ENCODE data around the gene SALL2. TPM values are rescaled to one million over a fixed set of nuclear protein-coding genes. Genes with fewer than 3 reads are reported as not detected.

Gene SALL2
- total RNA-seq, 1 donor from 2014 or later = 22.7 TPM

DNA sequence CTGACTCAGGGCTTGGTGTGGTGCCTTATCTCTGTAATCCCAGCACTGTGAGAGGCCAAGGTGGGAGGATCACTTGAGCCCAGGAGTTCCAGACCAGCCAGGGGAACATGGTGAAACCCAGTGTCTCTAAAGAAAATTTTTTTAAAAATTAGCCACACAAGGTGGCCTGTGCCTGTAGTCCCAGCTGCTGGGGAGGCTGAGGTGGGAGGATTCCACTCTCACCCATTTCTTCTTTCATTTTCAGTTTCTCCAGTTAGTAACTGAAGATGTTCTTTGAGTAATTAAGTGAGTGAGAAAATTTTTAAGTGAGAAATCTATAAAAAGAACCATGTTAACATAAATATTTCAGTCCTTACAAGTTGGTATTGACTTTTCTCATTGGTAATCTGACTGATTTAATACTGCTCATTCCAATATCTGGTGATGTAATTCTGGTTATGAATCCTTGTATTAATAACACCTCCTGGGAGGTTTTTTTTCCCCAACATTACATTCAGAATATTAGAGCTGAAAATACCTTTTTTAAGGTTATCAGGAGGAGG lies 21.1 kb downstream of the SALL2 start:
- no peak for DNase-seq (ENCODE audit: extremely low spot score, unreplicated experiment)
- peaks cover 20% of the 10 kb centered on the region for H3K36me3 Mint-ChIP-seq (ENCODE audit: unreplicated experiment)
- no peaks in the 10 kb centered on the region for H3K9me3 Mint-ChIP-seq (ENCODE audit: unreplicated experiment)
- peaks cover 13% of the 10 kb centered on the region for H3K4me1 Mint-ChIP-seq (ENCODE audit: unreplicated experiment)
- no peaks in the 10 kb centered on the region for H3K27me3 Mint-ChIP-seq (ENCODE audit: unreplicated experiment)
- no peak for TF ChIP-seq CTCF (IDR thresholded peaks at IDR 0.05)
- H3K27ac Mint-ChIP-seq (ENCODE audit: unreplicated experiment) = peak overlapping the region; percentile 31
- H3K4me3 Mint-ChIP-seq (ENCODE audit: unreplicated experiment) = no peak overlapping the region

GRCh38 chr14:21503376-21503775 lies 22.8 kb downstream of the SALL2 start:
- H3K27me3 Mint-ChIP-seq (ENCODE audit: unreplicated experiment) = no peaks in the 10 kb centered on the region

DNA sequence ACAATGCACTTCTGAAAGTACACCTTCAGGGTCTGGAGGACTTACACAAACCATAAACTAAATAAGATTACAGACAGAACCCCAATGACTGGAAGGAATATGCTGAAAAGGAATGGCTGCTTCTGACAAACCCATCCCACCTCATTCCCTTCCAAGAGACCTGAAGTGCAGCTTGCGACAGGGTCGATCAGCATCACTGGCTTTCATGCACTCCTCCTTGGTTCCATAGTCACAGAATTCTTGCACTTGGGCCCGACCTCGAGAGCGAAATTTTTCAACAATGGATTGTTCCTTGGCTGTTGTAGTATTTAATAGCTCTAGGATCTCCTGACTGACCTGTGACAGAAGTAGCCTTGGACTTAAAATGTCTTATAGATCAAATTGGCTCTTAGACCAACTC lies 24.6 kb downstream of the SALL2 start:
- Mint-ChIP-seq H3K4me1 (ENCODE audit: unreplicated experiment) (no peaks in the 10 kb centered on the region), H3K9me3 (ENCODE audit: unreplicated experiment) (no peaks in the 10 kb centered on the region), H3K36me3 (ENCODE audit: unreplicated experiment) (peaks cover 32% of the 10 kb centered on the region), H3K27me3 (ENCODE audit: unreplicated experiment) (no peaks in the 10 kb centered on the region), H3K4me3 (ENCODE audit: unreplicated experiment) (no peak overlapping the region), H3K27ac (ENCODE audit: unreplicated experiment) (no peak overlapping the region)
- no peak for DNase-seq (ENCODE audit: extremely low spot score, unreplicated experiment)
- TF ChIP-seq CTCF (IDR thresholded peaks at IDR 0.05) = no peak

More at GRCh38 chr14:21503376-21503775, 22.8 kb downstream of the SALL2 start:
- no peak for DNase-seq (ENCODE audit: extremely low spot score, unreplicated experiment)
- peaks cover 33% of the 10 kb centered on the region for H3K36me3 Mint-ChIP-seq (ENCODE audit: unreplicated experiment)
- H3K4me1 Mint-ChIP-seq (ENCODE audit: unreplicated experiment) = peaks cover 1% of the 10 kb centered on the region
- H3K27ac Mint-ChIP-seq (ENCODE audit: unreplicated experiment) = no peak overlapping the region
- no peaks in the 10 kb centered on the region for H3K9me3 Mint-ChIP-seq (ENCODE audit: unreplicated experiment)
- TF ChIP-seq CTCF (IDR thresholded peaks at IDR 0.05) = no peak
- no peak overlapping the region for H3K4me3 Mint-ChIP-seq (ENCODE audit: unreplicated experiment)

- Mint-ChIP-seq H3K27me3 (ENCODE audit: unreplicated experiment) (no peaks in the 10 kb centered on the region), H3K9me3 (ENCODE audit: unreplicated experiment) (no peaks in the 10 kb centered on the region), H3K36me3 (ENCODE audit: unreplicated experiment) (peaks cover 48% of the 10 kb centered on the region), H3K4me3 (ENCODE audit: unreplicated experiment) (no peak overlapping the region), H3K4me1 (ENCODE audit: unreplicated experiment) (no peaks in the 10 kb centered on the region), H3K27ac (ENCODE audit: unreplicated experiment) (peak overlapping the region; percentile 15)
- TF ChIP-seq CTCF (IDR thresholded peaks at IDR 0.05) = peak; percentile 66
- no peak for DNase-seq (ENCODE audit: extremely low spot score, unreplicated experiment)
These were observed 27.3 kb downstream of the SALL2 start for GRCh38 chr14:21498540-21499526.

DNA sequence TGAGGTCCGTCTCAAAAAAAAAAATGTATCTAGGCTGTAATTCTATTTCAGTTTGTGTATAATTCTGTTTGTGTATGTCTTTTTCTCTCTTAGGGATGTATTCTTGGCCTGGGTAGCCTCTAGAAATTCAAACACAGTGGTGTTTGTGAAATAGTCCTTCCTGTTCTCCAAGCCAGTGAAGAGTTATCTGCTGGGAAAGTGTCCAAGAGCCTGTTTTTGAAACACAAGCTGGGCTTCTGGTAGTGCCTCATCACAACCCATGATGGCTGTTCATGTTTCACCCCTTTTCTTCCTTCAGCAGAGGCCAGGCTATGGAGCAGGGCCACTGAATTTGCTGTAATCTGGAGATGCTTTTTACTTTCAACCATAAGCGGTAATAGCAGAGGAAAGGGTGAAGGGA lies 29.7 kb downstream of the SALL2 start:
- Mint-ChIP-seq H3K4me1 (ENCODE audit: unreplicated experiment) (no peaks in the 10 kb centered on the region), H3K4me3 (ENCODE audit: unreplicated experiment) (no peak overlapping the region), H3K36me3 (ENCODE audit: unreplicated experiment) (peaks cover 53% of the 10 kb centered on the region), H3K27me3 (ENCODE audit: unreplicated experiment) (no peaks in the 10 kb centered on the region), H3K9me3 (ENCODE audit: unreplicated experiment) (no peaks in the 10 kb centered on the region), H3K27ac (ENCODE audit: unreplicated experiment) (no peak overlapping the region)
- no peak for TF ChIP-seq CTCF (IDR thresholded peaks at IDR 0.05)
- DNase-seq (ENCODE audit: extremely low spot score, unreplicated experiment) = no peak
